HG02759 (cell line): ENCODE results near the gene PDXP.
"Not testable (repeated sequence)": the region's sequence is repeated elsewhere in the genome, so short reads cannot be mapped to it uniquely, and the experiment has no call there.

ENCODE experiments used
- ATAC-seq: cut with Tn5 transposase; IDR thresholded peaks from one replicate; pipeline ENCODE4 v1.9.1; 2021; ENCODE audit warnings: mild to moderate bottlenecking, moderate library complexity; ENCODE audit not compliant: unreplicated experiment

PDXP gene, protein sequence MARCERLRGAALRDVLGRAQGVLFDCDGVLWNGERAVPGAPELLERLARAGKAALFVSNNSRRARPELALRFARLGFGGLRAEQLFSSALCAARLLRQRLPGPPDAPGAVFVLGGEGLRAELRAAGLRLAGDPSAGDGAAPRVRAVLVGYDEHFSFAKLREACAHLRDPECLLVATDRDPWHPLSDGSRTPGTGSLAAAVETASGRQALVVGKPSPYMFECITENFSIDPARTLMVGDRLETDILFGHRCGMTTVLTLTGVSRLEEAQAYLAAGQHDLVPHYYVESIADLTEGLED

DNA sequence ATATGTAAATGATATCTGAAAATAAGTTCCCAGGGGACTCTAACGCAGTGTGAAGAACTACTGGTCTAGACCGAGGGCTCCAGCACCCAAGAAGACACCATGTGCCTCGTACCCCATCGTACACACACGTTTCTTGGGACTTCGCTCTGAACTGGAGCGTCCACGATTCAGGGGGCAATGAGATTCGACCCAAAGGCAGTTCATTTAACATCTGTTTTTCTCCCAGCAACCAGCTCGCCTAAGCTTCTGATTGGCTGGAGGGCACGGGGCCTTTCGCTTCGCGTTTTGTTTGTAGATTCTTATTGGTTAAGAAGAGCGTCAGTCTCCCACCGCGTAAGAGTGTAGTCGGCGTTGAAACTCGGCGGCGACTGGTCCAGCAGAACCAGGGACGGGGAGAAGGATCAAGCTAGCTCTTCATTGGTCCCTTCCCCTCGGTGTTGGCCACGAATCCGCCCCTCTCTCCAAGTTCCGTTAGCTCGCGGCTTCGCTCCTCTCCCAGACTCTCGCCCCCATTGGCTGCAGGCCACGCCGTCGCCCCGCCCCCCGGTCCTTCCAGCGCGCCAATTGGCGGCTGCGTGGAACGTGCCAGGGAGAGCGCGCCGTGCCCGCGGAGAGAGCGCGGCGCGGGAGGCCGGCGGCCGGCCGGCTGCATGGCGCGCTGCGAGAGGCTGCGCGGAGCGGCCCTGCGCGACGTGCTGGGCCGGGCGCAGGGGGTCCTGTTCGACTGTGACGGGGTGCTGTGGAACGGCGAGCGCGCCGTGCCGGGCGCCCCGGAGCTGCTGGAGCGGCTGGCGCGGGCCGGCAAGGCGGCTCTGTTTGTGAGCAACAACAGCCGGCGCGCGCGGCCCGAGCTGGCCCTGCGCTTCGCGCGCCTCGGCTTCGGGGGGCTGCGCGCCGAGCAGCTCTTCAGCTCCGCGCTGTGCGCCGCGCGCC, at the start of gene PDXP:
Gene PDXP, plus strand, starts transcription at position 591 of the 933 bp plus-strand sequence. Its CDS starts 60 bp downstream, at position 651.
- ATAC-seq: peak; percentile 87

DNA sequence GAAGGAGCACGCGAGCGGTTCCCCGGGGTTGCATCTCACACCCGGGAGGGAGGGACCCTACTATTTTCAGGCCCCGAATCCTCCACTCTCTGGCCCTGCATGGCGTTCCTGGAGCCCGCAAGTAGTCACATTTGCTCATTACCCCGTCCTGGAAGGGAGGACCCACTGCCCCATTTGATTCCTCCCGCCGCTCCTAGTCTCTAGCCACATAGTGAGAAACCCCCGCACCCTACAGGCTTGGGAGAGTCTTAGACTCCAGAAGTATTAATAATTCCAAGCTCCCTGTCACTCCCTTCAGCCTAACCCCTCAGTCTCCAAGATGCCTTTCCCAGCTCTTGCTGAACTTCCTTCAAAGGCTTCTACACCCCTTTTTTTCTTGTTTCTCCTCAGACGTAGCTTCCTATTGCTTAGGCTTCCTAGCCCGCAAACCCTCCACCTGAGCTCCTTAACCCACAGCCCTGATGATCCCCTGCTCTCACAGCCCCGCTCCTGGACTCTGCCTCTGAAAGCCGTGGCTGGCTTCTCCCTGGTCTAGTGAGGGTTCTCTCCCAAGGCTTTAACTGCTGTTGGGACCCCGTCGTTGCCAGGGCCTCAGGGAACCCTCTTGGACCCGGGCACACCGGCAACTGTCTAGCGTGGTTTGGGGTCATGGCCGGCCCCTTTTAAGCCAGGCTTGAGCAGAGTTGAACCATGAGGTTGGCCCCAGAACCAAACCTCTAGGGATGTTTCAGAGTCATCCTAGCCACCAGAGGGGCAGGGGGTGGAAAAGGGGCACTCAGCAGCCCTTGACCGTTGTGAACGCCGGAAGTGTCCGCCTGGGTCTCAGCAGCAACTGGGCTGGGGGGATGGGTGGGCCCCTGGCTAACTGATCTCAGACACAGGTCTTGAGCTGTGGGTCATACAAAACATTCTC, 49.0 kb upstream of the PDXP start:
- no peak for ATAC-seq

DNA sequence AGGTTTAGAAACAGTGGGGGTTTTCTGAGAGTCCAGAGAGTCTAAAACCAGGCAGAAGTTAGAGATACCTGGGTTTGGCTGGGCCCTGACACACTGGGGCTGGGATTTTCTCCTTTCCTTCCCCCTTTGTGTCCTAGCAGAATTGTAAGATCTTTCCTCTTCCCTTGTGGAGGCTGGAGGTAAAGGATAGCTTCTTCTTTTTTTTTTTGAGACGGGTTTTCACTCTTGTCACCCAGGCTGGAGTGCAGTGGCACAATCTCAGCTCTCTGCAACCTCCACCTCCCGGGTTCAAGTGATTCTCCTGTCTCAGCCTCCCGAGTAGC, 48.4 kb upstream of the PDXP start:
- not testable (repeated sequence) for ATAC-seq

DNA sequence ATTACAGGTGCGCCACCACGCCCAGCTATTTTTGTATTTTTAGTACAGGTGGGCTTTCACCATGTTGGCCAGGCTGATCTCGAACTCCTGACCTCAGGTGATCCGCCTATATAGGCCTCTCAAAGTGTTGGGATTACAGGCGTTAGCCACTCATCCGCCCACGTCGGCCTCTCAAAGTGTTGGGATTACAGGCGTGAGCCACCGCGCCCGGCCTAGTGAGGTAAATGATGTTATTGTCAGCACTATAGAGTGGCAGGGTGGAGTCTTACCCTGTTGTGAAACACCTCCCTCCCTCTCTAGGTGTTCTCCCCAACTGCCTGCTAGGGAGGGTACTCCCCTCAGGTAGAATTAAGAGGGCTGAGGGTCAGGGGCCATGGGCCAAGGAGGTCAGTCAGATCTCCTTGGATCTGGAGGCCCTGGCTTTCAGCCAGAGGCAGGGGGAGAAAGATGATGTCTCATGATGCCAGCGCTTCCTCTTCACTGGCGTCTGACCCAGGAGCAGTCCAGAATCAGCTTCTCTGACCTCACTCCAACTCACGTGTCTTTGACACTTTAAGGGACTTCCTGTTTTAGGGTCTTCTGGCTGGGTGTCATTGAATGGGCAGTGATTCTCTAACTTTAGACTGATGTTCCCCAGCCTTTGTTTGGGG, 47.9 kb upstream of the PDXP start:
- ATAC-seq: no peak

DNA sequence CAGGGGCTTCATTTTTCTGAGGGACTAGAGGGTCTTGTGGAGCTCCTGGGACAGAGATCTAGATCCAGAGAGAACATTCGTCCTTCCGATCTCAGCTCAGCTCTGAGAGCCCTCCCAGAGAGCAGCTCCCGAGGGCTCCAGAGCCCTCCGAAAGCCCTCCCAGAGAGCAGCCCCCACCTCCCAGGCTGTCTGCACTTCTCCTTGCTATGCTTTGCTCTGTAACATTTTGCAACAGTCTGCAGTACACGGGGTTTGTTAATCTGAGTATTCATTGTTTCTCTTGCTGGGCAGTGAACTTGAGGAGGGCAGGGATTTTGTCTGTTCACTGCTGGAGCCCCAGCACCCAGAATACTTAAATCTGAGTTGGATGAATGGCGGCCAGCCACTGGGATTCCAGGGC, 47.3 kb upstream of the PDXP start:
- ATAC-seq: no peak

DNA sequence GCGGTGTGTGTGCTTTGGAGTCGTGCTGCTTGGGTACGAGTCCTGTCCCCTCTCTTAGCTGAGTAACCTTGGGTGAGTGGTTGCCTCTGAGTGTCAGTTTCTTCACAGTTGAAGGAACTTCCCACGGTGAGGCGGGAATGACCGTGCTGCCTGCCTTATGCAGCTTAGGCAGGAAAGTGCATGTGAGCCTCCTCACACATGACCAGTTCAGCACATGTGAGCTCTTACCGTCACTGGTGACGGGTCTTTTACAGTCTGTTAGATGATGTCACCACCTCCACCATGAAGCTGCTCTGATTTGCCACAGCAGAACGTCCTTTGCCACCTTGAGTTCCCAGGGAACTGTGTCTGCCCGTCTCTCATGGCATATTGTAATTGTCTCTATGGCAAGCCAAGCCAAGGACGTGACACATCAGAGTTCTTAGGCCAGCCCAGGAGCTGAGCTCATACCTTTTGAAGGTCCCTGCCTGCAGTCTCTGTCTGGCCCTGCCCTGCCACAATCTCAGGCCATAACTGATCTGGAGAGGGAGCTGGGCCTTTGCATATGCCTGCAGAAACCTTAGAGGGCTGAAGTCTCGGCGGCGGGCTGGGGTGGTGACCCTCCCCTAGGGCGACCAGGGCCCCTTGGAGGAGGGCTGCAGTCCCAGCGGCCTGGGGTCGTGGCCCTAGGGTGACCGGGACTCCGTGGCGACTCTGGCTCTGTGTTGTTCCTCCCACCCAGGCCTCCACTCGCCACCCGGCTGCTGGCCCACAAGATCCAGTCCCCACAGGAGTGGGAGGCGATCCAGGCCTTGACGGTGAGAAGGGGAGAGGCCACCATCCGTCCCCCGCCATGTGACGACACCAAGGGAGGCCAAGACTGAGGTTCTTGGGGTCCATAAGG, 42.1 kb upstream of the PDXP start:
- ATAC-seq: no peak

DNA sequence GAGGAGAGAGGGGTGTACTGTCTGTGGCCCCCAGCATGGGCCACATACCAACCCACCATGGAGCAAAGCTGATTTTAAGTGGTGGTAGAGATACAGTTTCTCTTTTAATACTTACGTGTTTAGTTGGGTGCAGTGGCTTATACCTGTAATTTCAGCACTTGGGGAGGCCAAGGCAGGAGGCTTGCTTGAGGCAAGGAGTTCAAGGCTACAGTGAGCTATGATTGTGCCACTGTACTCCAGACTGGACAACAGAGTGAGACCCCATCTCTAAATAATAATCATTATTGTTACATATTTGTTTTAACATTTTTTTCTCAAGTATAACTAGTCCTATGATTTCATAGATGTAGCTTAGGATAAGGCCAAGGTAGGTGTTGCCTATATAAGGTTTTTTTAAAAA, 41.1 kb upstream of the PDXP start:
- ATAC-seq: no peak

DNA sequence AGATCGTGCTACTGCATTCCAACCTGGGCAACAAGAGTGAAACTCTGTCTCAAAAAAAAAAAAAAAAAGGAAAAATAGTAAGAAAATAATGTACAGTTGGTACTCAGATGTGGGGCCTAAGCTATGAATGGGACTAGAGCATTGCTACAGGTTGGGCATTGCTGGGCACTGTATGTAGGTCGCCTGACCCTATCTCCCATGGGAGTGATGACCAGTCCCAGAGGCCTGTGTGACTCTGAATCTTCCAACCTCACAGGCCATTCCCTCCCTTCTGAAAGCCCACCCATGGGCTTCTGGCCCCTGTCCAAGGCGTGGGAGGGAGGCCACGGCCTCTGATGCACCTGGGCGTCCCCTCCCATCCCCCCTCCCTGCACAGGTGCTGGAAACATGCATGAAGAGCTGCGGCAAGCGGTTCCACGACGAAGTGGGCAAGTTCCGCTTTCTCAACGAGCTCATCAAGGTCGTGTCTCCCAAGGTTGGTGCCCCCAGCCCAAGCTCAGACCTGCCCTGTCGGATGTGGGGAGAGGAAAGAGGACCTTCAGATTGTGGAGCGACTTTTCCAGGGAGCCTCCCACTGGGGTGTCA, 40.4 kb upstream of the PDXP start:
- ATAC-seq: no peak

DNA sequence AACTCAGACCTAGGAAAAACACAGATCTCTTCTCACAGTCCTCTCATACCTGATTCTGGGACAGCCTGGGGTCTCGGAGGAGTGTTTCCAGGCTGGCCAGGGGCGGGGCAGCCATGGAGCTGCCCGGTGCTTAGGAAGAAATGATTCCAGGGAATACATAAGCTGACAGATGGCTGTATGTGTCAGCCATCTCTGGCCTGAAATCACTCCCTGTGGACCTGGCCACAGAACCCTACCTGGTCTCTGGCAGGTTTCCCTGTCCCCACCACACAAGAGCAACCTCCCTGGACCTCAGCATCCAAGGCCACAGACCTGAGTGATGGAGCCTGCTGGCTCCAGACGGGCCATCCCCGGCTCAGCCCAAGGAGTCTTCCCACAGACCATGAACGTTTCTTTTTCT, 39.8 kb upstream of the PDXP start:
- no peak for ATAC-seq

DNA sequence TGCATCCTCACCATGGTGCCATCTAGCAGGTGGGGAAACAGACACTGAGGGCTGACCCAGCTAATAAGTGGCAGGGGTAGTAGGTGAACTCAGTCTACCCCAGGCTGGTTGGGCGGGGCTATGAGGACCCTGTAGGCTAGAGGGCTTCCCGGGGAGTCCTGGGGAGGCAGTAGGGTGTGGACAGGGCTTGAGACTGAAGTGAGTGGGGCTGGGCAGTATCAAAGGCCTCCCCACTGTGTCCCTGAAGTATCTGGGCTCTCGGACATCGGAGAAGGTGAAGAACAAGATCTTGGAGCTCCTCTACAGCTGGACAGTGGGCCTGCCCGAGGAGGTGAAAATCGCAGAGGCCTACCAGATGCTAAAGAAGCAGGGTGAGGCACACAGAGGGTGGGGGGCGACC, 38.5 kb upstream of the PDXP start:
- no peak for ATAC-seq

DNA sequence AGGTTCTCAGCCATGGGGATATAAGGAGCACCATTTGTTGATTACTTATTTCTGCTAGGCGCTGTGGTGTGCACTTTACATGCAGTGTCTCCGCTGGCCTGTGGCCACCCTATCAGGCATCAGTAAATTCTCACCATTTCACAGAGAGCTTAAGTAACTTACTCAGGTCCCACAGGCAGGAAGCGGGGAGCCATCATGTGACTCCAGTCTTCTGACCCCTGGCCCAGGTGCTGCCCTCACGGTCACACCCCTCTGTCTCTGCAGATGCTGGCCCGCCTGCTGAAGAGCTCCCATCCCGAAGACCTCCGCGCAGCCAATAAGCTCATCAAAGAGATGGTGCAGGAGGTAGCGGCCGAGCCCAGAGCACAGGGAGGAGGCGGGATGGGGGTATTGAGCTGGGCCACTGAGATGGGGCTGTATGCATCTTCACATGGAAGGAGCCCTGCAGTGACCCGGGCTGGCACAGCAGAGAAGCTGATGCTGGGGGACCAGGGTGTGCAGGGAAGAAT, 37.1 kb upstream of the PDXP start:
- ATAC-seq: no peak

DNA sequence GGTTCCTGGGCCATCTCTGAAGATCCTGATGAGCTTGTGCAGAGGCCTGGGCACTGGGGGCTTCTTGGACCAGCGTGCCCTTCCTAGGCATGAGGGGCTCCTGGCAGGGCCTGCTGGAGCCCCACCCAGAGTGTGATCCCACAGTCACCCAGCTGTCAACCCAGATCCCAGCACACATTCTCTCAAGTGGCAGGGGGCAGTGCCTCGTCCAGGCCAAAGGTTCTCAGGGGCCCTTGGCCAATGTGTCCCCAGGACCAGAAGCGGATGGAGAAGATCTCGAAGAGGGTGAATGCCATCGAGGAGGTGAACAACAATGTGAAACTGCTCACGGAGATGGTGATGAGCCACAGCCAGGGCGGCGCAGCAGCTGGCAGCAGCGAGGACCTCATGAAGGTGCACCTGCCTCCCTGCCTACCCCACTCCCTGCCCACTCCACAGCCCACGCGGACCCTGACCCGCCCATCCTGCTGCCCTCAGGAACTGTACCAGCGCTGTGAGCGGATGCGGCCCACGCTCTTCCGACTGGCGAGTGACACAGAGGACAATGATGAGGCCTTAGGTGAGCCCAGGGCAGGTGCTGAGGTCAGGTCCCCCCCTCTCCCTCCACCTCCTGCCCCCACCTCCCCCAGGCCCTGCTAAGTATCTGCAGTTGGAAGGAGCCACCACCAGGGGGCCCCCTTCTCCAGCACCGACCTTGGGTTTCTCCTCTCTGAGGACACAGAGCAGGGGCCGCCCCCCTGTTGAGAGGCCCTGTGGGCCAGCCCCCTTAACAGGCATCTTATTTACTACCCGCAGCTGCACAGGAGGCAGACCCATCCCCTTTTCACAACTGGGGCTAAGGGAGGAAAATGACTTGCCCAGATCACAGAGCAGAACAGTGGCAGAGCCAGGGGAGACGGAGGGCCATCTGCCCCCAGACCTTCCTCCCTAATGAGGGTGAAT, 35.2 kb upstream of the PDXP start:
- peak; percentile 45 for ATAC-seq

DNA sequence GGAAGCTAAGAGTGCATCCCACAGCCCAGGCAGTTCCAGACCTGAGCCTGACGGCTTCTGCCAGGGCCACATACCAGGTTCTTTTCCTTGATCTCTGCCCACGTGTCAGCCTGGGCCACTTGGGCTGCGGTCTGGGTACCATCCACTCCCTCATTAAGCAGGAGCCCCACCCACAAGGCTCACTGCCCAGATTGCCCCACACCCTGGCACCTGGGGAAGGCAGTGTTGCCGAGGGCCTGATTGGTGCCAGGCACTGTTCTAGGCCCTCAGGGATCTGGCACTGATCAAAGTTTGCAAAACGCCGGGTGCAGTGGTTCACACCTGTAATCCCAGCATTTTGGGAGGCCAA, 34.5 kb upstream of the PDXP start:
- no peak for ATAC-seq

DNA sequence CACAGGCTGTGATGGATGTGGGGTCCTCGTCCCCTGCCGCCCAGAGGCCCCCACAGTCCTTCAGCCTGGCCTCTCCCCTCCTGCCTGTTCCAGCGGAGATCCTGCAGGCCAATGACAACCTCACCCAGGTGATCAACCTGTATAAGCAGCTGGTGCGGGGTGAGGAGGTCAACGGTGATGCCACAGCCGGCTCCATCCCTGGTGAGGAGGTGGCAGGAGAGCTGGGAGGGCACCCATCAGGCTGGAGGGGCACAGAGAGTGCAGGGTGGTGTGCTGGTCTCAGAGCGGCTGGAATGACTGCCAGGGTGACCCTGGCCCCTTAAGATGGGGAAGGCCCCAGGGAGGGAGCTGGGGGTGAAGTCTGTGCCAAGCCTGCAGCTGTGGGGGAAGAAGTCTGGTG, 33.6 kb upstream of the PDXP start:
- ATAC-seq: no peak

DNA sequence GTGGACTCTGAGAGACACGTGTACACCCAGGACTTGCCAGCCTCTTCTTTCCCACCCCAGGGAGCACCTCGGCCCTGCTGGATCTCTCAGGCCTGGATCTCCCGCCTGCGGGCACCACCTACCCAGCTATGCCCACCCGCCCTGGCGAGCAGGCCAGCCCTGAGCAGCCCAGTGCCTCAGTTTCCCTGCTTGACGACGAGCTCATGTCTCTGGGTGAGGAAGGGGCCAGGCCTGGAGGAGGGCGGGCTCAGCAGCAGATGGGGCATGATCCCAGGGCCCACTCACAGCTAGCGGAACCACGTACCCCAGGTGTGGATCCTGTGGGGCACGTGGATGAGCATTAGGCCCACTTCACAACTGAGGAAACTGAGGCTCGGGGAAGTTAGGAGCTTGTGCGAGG, 32.8 kb upstream of the PDXP start:
- ATAC-seq: no peak

DNA sequence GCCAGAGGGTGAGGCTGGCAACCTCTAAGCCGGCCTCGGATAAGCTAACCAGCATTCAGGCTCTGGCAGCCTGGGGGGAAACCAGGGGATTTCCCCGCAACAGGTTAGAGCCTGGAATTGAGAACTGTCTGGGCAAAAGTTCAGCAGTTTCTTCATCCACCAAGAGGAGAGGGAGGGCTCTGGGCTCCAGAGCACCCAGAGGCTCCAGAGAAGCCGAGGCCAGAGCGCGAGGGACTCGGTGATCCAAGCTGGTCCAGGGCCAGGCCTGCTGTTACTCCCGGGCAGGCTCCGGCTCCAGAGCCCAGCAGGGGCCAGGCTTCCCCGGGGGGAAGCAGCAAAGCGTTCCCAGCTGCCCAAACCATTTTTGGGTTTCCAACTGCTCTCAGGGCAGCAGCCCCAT, 32.4 kb upstream of the PDXP start:
- ATAC-seq: no peak

DNA sequence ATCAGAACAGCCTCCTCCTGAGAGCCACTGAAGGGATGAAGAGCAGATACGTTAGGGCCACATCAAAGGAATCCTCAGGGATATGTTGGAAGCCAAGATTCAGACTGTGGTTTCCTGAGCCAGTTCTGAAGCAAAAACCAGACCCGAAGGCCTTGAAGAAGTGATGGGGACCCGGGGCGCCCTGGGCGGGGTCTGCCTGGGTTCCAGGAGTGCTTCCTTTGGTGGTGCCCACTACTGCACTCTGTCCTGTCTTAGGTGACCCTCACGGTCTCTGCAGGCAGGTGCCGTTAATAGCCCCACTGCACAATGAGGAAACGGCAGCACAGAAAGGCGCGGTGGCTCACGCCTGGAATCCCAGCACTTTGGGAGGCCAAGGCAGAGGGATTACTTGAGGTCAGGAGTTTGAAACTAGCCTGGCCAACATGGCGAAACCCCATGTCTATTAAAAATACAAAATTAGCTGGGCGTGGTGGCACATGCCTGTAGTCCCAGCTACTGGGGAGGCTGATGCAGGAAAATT, 31.9 kb upstream of the PDXP start:
- ATAC-seq: no peak

DNA sequence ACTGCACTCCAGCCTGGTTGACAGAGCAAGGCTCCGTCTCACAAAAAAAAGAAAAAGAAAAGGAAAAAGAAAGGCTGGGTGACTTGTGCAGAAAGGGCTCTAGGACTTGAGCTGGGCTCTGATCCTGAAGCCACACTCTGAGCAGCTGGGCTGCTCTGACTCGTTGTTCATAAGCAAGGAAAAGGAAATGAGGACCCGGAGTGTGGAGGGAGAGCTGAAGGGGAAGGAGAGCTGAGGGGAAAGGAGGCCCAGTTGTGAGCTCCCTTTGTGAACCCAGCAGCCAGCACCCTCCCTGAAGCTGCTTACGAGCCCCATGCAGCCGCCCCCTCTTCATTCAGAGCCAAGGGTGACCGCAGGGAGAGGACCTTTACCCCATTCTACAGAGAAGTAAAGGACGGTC, 31.4 kb upstream of the PDXP start:
- no peak for ATAC-seq
